GM18502 (cell line): ENCODE results near the gene HS3ST3B1.

Experiments
- ATAC-seq: cut with Tn5 transposase; IDR thresholded peaks from one replicate; pipeline ENCODE4 v1.9.1; 2021; ENCODE audit warnings: mild to moderate bottlenecking; ENCODE audit not compliant: unreplicated experiment, poor library complexity

The HS3ST3B1 gene

DNA sequence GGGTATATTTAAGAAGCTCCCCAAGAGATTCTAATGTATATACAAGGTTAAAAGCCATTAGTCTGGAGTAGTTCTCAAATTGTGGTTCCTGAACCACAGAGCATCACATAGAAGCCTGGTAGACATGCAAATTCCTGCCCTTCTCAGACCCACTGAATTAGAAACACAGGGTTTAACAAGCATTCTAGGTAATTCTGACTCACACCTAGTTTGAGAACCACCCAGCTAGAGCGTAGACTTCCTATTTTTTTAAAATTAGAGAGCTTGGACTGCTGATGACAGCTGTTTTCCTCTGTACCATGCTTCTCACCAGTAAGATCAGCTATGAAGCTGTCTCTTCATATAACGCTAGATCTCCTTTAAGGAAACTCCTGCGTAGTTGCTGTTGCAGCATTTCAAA is 50.6 kb downstream of the HS3ST3B1 start:
- peak; percentile 93 for ATAC-seq

DNA sequence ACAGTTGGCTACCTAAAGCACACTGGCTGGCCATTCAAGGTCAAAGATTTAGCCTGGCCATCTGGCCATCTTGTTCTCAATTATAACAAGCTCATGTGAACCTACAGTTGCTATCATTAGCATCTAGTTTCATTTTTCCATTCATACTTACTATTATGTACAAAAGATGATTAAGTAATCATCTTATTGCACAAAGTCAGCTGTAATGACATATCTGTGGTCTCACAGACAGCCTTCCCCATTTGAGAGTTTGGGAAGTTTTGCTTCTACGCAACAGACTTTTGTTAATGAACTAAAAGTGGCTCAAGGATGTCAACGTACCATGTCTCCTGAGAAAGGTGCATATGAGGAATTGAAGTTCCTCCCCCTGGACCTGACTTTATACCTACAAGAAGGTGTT is 51.3 kb downstream of the HS3ST3B1 start:
- ATAC-seq: no peak

DNA sequence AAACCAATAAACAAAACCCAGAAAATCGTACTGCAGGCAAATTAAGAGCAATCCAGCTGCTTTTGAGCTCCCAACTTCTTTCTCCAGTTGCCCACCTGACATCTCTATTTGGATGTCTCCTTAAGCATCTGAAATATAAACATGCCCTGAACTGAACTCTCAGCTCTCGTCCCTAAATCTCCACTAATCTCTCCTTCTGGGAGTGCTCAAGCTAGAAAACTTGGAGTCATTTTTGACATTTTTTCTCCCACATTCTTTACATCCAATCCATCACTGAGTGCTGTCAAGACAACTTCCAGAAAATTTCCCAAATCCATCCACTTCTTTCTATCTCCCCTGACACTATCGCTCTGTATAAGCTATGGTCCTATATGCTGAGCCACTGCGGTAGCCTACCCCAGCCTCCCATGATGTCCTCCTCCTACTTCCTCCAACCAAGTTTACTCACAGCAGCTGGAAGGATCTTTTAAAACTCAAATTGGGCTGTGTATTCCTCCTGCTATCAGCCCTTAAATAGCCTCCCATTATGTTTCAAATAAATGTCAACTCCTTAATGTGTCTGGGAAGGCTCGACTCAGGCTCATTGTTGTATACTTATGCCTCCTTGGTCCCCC is 53.1 kb downstream of the HS3ST3B1 start:
- ATAC-seq: no peak

DNA sequence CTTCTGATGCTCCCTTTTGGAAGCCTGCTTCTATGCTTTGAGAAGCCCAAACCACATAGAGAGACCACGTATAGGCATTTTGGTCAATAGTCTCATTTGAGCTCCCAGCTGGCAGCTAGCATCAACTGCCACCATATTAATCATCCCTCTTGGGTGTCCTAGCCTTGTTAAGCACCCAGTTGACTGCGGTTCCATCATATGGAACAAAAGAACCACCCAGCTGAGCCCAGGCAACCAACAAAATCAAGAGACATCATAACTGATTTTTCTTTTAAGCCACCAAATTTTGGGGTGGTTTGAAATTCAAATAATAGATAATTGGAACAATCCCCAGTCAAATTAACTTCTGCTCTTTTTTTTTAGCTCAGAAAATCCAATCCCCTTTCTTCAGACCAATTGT is 53.9 kb downstream of the HS3ST3B1 start:
- no peak for ATAC-seq

DNA sequence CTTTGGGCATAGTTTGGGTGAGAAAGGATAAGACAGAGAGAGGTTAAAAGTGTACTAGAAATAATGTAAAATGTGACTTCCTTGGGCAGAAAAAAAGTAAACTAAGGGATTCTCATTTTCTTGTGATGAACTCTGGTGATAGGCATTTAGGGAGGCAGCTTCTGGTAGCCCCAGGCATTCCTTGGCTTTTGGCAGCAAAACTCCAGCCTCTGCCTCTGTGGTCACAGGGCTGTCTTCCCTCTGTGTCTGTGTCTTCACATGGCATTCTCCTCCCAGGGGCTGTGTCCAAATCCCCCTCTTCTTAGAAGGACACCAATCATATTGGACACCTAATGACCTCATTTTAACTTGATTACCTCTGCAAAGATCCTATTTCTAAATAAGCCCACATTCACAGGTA is 54.7 kb downstream of the HS3ST3B1 start:
- ATAC-seq: no peak

DNA sequence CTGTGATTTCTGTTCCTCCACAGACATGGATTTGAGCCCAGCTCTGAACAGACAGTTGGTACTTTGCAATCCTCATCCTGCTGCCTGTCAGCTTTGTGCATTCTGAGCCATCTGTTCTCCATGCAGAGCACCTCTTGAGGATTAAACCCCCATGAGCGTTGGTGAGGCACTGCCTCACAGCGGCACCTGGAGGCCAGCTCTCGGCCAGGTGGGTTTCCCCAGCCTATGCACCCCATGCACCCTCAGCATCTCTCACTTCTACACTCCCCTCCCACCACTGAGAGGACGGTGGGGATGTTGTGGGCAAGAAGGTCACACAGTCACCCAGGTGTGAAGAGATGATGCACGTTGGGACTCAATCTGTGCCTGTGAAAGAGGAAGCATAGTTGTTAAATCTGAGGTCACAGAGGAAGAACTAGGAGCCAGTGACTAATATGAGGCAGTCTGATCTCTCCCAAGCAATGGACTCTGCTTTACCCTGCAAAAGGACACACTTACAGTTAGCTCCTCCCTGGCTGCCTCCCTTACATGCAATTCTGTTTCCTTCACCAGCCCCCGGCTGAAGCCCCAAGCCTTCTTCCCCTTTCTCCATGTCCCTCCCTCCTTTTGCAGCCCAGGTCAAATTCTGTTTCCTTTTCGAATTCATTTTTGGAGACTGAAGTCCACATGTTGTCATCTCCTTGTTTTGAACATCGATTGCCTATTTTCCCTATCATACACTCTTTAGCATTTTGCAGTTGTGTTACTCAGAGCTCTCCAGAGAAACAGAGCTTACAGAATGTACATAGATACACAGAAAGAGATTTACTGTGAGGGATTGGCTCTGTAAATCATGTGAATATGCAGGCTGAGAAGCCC is 58.5 kb downstream of the HS3ST3B1 start:
- ATAC-seq: peak; percentile 99

DNA sequence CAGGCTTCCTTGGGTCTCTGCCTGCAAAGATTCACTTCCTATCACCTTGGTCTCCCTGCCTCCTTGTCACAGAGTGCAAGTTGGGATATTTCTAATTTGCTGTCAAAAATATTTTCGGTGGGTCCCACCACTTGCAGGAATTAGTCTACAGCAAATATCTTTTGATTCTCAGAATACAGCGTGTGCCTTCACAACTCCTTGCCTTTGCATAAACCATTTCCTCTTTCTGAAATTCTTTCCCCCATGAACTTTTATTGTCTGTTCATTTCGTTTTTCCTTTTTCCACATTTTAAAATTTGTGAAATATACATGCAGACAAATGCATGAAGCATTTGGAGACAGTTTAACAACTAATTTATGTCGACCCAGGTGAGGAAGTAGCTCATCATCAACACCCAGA is 60.0 kb downstream of the HS3ST3B1 start:
- ATAC-seq: no peak

DNA sequence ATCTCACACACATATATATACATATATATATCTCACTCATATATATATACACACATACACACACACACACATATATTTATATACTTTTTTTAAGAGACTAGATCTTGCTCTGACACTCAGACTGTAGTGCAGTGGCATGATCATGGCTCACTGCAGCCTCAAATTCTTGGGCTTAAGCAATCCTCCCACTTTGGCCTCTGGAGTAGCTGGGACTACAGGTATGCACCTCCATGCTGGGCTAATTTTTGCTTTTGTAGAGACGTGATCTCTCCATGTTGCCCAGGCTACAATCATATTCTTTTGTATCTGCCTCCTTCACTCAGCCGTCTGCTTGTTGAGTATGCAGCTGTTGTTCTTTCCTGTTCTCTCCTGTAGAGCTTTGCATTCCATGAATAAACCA is 60.6 kb downstream of the HS3ST3B1 start:
- no peak for ATAC-seq

DNA sequence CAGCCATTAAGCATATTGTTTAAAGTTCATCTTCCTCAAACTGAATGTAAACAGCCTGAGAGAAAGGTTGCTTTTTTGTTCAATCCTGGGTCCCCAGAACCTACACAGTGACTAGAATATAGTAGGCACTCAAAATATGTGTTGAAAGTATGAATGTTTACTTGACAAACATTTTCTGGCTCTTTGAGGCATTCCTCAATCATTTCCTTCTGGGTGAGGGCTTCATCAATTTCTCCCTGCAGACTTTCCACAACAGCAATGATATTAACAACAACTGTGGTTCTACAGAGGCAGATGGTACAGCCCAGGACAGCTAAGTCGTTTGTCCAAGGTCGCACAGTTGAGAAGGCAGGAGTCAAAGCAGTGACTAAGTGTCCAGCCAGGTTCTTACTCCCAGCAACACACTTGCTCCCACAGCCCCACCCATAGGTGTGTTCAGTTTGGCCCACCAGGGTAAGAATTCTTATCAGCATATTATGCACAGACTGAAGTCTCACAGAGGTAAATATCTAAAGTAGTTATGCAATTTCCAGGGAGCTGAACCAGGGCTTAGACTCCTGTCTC is 61.1 kb downstream of the HS3ST3B1 start:
- no peak for ATAC-seq

DNA sequence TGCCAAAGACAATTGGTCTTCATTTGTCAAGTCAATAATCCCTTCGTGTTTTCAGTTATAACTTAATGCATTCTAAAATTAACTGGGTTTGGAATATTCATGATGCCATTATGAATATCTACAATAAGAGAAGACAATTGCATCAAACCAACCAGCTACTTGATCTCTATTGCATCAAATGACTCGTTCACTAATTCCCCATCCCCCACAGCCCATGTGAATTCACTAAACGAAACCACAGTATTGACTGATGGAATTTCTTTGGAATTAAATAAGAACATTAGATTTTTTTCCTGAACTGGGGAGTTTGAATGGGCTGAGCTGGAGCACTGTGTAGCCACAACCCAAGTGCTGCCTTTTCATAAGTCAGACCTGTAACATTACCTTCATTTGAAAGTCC is 65.3 kb downstream of the HS3ST3B1 start:
- no peak for ATAC-seq

DNA sequence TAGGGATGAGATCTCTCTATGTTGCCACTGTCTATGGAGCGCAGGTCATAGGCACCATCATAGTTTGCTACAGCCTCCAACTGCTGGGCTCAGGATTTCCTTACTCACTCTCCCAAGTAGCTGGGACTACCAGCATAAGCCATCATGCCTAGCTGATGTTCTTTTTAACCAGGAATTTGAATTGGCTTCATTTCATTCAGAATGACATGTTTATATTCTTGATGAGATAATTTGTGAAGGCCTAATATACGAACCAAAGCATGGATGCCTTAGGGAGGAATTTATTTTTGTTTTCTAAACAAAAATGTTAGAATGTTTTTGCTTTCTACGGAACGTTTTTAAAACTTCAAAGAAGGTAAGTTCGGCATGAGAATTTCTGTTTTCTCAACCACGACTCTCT is 71.6 kb downstream of the HS3ST3B1 start:
- no peak for ATAC-seq

DNA sequence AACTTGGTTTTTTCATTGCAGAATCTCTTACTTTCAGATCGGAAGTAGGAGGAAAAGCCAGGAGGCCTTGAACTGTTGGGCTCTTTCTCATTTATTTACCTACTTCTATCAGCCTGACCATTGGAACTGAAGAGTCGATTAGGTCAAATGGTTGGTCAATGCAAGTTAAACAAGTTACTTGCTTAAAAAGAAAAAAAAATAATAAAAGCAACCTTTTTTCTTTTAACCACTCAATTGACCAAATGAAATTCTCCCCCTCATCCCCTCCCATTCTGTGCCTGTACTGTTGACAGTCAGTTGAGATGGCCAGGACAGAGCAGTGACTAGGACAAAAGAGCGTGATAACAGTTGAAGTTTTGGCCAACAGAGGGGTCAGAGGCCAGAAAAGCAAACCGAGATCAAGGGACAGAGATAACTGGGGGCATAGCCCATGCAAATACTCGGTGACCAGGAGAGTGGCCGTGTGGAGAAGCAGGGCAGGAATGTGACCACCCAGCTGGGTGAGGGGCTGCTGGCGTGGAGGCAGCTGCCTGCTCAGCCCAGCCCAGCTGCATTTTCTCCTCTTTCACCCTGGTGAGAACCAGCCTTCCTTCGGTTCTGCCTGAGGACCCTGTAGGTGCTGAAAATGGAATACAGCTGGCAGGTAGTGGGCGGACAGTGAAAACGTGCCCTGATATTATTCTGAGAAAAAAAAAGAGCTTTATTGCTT is 72.2 kb downstream of the HS3ST3B1 start:
- ATAC-seq: no peak

DNA sequence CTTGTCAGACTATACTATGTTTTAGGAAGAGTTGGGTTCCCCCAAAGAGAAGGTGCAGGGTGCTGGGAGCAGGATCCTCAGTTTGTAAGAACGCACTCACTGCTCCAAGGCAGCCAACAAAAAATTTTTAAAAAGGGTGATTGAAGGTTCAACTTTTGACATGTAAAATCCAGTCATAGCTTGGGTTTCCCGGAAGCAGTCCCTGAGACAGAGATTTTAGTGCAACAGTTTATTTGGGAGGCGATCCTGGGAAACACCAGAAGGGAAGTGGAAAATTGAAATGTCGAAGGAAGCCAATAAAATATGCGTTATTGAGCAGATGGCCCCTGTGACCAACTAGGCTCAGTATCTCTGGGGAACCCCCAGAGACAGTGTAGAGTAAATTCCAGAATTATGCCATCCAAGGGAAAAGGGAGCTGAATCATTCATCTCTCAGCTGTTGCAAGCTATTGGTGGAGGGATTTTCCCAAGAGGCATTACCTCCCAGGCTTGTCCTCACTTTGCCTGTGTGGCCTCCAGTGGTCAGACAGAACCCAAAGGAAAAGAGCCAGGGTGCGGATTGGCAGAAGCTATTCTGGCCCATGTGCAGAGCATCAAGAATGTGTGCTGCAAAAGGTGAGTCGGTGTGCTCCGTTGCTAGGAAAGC is 72.9 kb downstream of the HS3ST3B1 start:
- ATAC-seq: no peak

DNA sequence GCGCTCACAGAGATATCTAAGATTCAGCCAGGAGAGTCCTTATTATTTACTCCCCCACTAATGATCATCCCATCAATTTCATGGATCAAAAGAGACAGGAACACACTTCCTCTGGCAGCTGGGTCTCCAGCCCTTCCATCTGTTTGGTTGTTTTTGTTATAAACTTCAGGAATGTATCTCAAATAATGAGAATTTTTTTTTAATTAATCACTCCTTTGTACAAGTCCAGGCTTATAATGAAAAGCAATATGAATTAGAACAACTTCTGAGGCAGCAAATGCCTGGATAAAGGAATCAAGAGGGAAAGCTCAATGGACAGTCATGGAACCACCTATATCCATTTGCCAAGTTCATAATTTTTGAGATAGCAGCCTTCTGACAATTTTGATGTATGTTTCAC is 73.4 kb downstream of the HS3ST3B1 start:
- no peak for ATAC-seq

DNA sequence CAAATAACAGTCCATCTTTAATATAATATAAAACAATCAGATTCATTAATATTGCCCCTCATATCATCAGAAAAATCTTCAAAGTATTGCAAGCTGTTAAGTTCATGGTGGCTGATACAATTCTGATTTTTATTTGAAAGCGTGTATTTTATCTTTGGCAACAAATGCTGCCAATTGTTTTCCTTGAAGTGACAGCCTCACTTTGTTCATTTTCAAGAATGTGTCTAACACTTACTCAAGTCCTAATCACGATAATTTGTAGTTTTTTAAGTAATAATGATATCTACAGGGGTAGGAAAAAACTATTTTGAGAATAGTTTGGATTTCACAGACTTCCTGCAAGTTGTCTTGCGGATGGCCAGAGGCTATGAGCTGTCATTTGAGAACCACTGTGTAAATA is 75.8 kb downstream of the HS3ST3B1 start:
- ATAC-seq: no peak

DNA sequence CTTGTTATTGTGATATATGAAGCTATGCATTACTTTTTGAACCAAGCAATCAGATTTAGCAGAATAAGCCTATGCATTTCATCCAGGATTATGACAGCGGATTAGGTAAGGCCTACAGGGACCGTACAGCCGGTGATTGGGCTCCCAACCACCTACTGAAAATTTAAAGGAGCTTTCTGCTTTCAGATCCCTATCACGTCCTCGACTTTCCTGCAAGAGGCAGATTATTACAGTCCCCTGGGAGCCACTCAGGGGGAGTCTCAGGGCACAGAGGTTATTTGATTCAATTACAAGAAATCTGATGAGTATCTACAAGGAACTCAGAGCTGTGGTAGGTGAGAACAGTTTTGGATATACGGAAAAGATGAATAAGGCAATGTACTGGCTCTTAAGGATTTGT is 80.7 kb downstream of the HS3ST3B1 start:
- ATAC-seq: no peak

DNA sequence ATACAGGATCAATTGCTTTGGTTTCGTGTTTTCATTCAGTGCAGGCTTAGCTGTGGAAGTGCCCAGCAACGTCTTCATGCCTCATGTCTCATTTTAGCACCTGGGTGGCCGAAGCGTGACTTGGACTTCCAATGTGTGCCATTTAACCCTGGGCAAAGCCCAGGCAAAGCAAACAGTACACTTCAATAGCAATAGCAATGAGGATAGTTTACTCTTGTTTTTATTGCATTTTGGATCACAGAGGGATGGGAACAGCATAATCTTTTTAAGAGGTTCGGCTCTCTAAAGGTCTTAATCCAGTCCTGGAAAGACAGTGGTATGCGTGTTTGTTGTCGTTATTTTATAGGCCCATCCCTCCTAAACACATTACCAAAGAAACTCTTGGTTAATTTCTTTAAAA is 86.2 kb downstream of the HS3ST3B1 start:
- no peak for ATAC-seq

DNA sequence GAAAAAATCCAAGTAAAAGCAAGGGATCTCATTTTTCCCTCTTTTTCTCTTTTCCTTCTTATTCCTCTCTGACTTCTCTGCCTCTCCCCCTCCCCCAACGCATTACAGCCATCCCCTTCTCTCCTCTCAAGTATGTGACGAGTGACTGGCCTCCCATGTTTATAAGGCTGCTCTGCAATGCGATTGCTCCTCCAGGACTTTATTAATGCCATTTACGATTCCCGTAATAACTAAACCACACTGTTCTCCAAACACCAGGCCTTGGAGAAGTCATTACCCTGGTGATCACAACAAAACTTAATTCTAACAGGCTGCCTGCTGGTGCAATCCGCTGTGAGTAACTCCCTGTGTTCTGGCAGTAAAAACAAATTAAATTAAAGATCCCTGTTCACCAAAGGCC is 88.8 kb downstream of the HS3ST3B1 start:
- ATAC-seq: no peak

DNA sequence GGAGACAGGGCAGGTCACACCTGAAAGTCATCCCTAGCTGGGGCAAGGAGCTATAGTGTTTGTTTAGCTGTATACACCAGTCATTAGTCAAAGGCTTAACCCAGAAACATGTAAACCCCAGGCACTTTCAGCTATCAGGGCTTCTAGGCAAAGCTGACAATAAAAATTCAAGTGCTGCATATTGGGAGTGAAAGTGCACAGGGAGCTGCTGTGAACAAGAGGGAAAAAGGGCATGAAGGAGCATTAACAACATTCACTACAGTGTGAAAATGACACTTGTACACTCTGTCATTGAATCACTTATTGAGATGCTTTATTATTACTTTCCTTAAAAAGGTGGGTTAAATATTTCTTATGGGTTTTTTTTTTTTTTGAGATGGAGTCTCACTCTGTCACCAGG is 92.8 kb downstream of the HS3ST3B1 start:
- ATAC-seq: no peak

DNA sequence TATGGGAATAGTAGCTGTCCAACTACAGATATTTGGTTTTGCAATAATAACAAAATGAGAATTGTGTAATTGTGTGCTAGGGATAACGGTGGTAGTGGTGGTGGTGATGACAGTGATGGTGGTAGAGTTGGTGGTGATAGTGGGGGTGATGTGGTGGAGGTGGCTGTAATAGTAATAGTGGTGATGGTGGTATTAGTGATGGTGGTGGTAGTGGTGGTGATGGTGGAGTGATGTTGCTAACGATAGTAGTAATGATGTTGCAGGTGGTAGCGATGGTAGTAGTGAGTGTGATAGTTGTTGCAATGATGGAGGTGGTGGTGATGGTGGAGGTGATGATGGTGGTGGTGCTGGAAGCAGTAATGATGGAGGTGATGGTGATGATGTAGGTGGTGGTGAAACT is 94.4 kb downstream of the HS3ST3B1 start:
- ATAC-seq: no peak

DNA sequence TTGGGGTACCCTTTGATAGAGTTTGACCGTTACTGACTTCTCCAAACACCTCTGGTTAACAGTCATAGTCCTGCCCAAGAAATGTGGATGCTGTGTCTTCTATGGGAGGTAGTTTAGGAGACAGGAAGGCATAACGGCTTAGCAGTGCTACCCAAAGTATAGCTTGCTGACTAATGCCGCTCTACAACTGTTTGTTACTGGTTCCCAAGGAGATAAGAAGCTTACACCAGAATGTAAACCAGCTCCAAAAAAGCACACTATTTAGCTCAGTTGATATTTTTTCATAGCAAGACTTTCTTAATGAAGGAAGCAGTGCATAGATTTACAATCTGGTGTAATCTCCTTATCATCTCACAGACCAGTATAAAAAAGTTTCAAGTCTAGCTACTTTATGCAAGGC is 95.7 kb downstream of the HS3ST3B1 start:
- ATAC-seq: no peak
